GM23338 (cell line): ENCODE measurements around the gene CYB561D2.

Source experiments
- TF ChIP-seq, protein P1 (sequence below): IDR thresholded peaks from one replicate; pipeline ENCODE4 v1.6.1; 2018; ENCODE audit warnings: antibody characterized with exemption; ENCODE audit not compliant: unreplicated experiment
- TF ChIP-seq, protein P2 (sequence below), 2 experiments: fragments of 200-600 bp in 1 of 2; sonication (generic) in 1 of 2; conservative IDR thresholded peaks; 2 replicates each; pipeline versions ENCODE4 v1.5.1 to v1.6.1; 2016 to 2017; ENCODE audit warnings: antibody characterized with exemption in 2 of 2, low read depth in 2 of 2, mild to moderate bottlenecking in 2 of 2, moderate library complexity in 1 of 2

DNA sequence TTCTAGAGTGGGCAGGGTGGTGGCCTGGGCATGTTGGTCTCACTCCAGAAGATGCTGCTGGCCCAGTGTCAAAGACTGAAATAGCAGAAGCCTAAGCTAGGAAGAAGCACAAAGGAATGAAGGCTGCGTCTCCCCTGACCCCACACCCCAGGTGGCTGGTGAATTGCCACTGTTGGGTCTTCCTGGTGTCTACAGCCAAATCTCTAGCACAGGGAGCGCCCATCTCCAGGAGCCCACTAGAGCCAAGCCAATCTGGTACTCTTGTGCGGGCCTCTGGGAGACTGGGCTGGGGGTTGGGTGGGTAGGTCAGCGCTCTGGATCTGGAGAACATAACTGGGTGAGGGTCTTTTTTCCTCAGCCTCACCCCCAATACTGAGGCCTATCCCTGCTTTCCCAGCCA is 23.5 kb upstream of the CYB561D2 start:
- TF ChIP-seq, protein P1, sequence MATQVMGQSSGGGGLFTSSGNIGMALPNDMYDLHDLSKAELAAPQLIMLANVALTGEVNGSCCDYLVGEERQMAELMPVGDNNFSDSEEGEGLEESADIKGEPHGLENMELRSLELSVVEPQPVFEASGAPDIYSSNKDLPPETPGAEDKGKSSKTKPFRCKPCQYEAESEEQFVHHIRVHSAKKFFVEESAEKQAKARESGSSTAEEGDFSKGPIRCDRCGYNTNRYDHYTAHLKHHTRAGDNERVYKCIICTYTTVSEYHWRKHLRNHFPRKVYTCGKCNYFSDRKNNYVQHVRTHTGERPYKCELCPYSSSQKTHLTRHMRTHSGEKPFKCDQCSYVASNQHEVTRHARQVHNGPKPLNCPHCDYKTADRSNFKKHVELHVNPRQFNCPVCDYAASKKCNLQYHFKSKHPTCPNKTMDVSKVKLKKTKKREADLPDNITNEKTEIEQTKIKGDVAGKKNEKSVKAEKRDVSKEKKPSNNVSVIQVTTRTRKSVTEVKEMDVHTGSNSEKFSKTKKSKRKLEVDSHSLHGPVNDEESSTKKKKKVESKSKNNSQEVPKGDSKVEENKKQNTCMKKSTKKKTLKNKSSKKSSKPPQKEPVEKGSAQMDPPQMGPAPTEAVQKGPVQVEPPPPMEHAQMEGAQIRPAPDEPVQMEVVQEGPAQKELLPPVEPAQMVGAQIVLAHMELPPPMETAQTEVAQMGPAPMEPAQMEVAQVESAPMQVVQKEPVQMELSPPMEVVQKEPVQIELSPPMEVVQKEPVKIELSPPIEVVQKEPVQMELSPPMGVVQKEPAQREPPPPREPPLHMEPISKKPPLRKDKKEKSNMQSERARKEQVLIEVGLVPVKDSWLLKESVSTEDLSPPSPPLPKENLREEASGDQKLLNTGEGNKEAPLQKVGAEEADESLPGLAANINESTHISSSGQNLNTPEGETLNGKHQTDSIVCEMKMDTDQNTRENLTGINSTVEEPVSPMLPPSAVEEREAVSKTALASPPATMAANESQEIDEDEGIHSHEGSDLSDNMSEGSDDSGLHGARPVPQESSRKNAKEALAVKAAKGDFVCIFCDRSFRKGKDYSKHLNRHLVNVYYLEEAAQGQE, result no peak
- TF ChIP-seq, protein P2, sequence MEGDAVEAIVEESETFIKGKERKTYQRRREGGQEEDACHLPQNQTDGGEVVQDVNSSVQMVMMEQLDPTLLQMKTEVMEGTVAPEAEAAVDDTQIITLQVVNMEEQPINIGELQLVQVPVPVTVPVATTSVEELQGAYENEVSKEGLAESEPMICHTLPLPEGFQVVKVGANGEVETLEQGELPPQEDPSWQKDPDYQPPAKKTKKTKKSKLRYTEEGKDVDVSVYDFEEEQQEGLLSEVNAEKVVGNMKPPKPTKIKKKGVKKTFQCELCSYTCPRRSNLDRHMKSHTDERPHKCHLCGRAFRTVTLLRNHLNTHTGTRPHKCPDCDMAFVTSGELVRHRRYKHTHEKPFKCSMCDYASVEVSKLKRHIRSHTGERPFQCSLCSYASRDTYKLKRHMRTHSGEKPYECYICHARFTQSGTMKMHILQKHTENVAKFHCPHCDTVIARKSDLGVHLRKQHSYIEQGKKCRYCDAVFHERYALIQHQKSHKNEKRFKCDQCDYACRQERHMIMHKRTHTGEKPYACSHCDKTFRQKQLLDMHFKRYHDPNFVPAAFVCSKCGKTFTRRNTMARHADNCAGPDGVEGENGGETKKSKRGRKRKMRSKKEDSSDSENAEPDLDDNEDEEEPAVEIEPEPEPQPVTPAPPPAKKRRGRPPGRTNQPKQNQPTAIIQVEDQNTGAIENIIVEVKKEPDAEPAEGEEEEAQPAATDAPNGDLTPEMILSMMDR (conservative IDR thresholded peaks at IDR 0.05; ENCODE audit: low read depth in 2 of 2), result no peak
